ENCODE data around the gene FAM163B. TPM values are rescaled to one million over a fixed set of nuclear protein-coding genes. Genes with fewer than 3 reads are reported as not detected.
A peak's percentile ranks its signal among the peaks of the same experiment; 100 is the strongest.
"Not testable (repeated sequence)": the region's sequence is repeated elsewhere in the genome, so short reads cannot be mapped to it uniquely, and the experiment has no call there.

Gene FAM163B
- total and polyA plus RNA-seq, 2 donors (not counting 1 experiment from before 2014, with no cell fraction given), result not detected

DNA sequence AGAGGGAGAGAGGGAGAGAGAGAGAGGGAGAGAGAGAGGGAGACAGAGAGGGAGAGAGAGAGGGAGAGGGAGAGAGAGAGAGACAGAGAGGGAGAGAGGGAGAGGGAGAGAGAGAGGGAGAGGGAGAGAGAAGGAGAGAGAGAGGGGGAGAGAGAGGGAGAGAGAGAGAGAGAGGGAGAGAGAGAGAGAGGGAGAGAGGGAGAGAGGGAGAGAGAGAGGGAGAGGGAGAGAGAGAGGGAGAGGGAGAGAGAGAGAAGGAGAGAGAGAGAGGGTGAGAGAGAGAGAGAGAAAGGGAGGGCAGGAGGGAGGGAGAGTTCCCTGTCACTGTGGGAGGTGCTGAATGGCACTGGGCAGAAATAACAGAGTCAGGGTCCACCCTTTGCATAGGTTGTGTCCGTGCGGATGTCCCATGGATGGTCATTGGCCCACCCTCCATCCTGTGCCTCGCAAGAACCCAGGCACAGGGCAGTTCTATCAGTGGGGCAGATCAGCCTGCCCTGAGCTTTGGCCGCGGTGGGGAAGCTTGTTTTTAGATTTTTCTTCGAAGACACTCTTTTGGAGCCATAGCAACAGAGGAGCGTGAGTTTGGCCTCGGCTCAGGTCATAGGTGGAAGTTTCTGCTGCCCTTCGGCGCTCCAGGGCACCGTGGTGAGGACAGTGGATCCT lies 44.6 kb downstream of the FAM163B start:
- Histone ChIP-seq H3K79me2 (ENCODE audit: control insufficient read depth, insufficient read depth, low read length) (no peaks in the 10 kb centered on the region), H3K4me3 (replicated peaks in 1 of 4; ENCODE audit: control extremely low read depth in 1 of 4, insufficient read depth in 1 of 4, low read depth in 3 of 4, low read length in 4 of 4) (no peak overlapping the region), H4K20me1 (ENCODE audit: control insufficient read depth, extremely low read depth, insufficient read depth, low read length) (no peaks in the 10 kb centered on the region), H3K36me3 (ENCODE audit: control insufficient read depth, insufficient read depth, low read length) (no peaks in the 10 kb centered on the region), H3K27ac (ENCODE audit: insufficient read depth, low read length) (no peak overlapping the region), H2AFZ (ENCODE audit: low read length) (no peak overlapping the region), H3K4me2 (ENCODE audit: extremely low read depth, insufficient read depth, low read length) (no peak overlapping the region), H3K27me3 (ENCODE audit: control insufficient read depth, insufficient read depth, low read length) (no peaks in the 10 kb centered on the region), H3K4me1 (ENCODE audit: control insufficient read depth, extremely low read depth, insufficient read depth, low read length) (peaks cover 5% of the 10 kb centered on the region), H3K9me3 (ENCODE audit: control insufficient read depth, insufficient read depth, low read depth, low read length) (no peaks in the 10 kb centered on the region), H3K9ac (ENCODE audit: insufficient read depth, low read length) (no peak overlapping the region)
- no peak for TF ChIP-seq CTCF (conservative IDR thresholded peaks at IDR 0.05 in 1 of 2, IDR thresholded peaks at IDR 0.05 in 1 of 2; ENCODE audit: low read depth in 1 of 2, low read length in 2 of 2)
- TF ChIP-seq EZH2 (IDR thresholded peaks at IDR 0.05; ENCODE audit: low read length, missing control alignments), result peak; percentile 38
- DNase-seq (ENCODE audit: low read depth in 2 of 2), result no peak

DNA sequence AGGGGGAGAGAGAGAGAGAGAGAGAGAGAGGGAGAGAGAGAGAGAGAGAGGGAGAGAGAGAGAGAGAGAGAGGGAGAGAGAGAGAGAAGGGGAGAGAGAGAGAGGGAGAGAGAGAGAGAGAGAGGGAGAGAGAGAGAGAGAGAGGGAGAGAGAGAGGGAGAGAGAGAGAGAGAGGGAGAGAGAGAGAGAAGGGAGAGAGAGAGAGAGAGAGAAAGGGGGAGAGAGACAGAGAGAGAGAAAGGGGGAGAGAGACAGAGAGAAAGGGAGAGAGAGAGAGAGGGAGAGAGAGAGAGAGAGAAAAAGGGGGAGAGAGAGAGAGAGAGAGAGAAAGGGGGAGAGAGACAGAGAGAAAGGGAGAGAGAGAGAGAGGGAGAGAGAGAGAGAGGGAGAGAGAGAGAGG lies 45.4 kb downstream of the FAM163B start:
- not testable (repeated sequence) for H3K9me3 ChIP-seq (ENCODE audit: control insufficient read depth, insufficient read depth, low read depth, low read length); H2AFZ ChIP-seq (ENCODE audit: low read length); H3K4me3 ChIP-seq (replicated peaks in 1 of 4; ENCODE audit: control extremely low read depth in 1 of 4, insufficient read depth in 1 of 4, low read depth in 3 of 4, low read length in 4 of 4); H3K27me3 ChIP-seq (ENCODE audit: control insufficient read depth, insufficient read depth, low read length); H3K79me2 ChIP-seq (ENCODE audit: control insufficient read depth, insufficient read depth, low read length); DNase-seq (ENCODE audit: low read depth in 2 of 2); H3K36me3 ChIP-seq (ENCODE audit: control insufficient read depth, insufficient read depth, low read length); H3K4me1 ChIP-seq (ENCODE audit: control insufficient read depth, extremely low read depth, insufficient read depth, low read length); H3K4me2 ChIP-seq (ENCODE audit: extremely low read depth, insufficient read depth, low read length); H3K9ac ChIP-seq (ENCODE audit: insufficient read depth, low read length); H3K27ac ChIP-seq (ENCODE audit: insufficient read depth, low read length); H4K20me1 ChIP-seq (ENCODE audit: control insufficient read depth, extremely low read depth, insufficient read depth, low read length)

DNA sequence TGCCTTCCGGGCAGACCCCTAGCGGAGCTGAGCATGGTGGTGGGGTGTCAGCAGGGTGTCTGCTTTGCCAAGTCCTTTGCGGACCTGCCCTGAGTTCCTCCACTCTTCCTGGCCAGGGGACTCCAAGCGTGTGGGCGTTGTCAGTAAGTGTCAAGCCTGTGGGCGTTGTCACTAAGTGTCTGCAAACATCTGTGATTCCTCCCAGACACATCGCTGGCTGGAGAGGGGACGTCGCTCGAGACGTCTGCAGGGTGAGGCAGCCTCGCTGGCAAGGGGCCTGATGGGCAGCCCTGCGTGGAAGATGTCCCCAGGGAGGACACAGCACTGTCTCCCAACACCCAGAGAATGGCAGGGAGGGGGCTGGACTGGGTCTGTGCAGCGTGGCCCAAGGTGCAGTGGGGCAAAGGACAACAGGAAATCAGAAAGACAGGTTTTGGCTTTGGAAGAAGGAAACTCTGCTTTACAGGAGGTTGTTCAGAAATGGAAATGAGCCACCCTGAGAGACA lies 45.8 kb downstream of the FAM163B start:
- no peak for TF ChIP-seq EZH2 (IDR thresholded peaks at IDR 0.05; ENCODE audit: low read length, missing control alignments)
- no peak for TF ChIP-seq CTCF (conservative IDR thresholded peaks at IDR 0.05 in 1 of 2, IDR thresholded peaks at IDR 0.05 in 1 of 2; ENCODE audit: low read depth in 1 of 2, low read length in 2 of 2)
- H3K4me1 ChIP-seq (ENCODE audit: control insufficient read depth, extremely low read depth, insufficient read depth, low read length), result peaks cover 11% of the 10 kb centered on the region
- no peaks in the 10 kb centered on the region for H3K79me2 ChIP-seq (ENCODE audit: control insufficient read depth, insufficient read depth, low read length)
- no peaks in the 10 kb centered on the region for H3K27me3 ChIP-seq (ENCODE audit: control insufficient read depth, insufficient read depth, low read length)
- no peak overlapping the region for H3K4me3 ChIP-seq (replicated peaks in 1 of 4; ENCODE audit: control extremely low read depth in 1 of 4, insufficient read depth in 1 of 4, low read depth in 3 of 4, low read length in 4 of 4)
- no peak overlapping the region for H3K9ac ChIP-seq (ENCODE audit: insufficient read depth, low read length)
- DNase-seq (ENCODE audit: low read depth in 2 of 2), result peak in 1 of 2 donors; percentile 79
- no peaks in the 10 kb centered on the region for H3K36me3 ChIP-seq (ENCODE audit: control insufficient read depth, insufficient read depth, low read length)
- no peaks in the 10 kb centered on the region for H4K20me1 ChIP-seq (ENCODE audit: control insufficient read depth, extremely low read depth, insufficient read depth, low read length)
- H3K27ac ChIP-seq (ENCODE audit: insufficient read depth, low read length), result no peak overlapping the region
- no peak overlapping the region for H2AFZ ChIP-seq (ENCODE audit: low read length)
- H3K9me3 ChIP-seq (ENCODE audit: control insufficient read depth, insufficient read depth, low read depth, low read length), result no peaks in the 10 kb centered on the region
- H3K4me2 ChIP-seq (ENCODE audit: extremely low read depth, insufficient read depth, low read length), result no peak overlapping the region
